GM12878 (cell line): ENCODE data around the gene PRPF6. TPM values are rescaled to one million over a fixed set of nuclear protein-coding genes. Genes with fewer than 3 reads are reported as not detected.
A peak's percentile ranks its signal among the peaks of the same experiment; 100 is the strongest.

ENCODE experiments used
- CUX1 ChIP-seq: IDR thresholded peaks from 2 replicates; pipeline ENCODE4 v1.6.1; 2012; ENCODE audit warnings: improper control_type of control experiment, low read depth, low read length; ENCODE audit not compliant: insufficient replicate concordance
- EP300 ChIP-seq, 2 experiments: fragments of 150-350 bp in 1 of 2; IDR thresholded peaks; 2 replicates each; pipeline ENCODE4 v1.6.1; 2011 to 2012; ENCODE audit warnings: low read depth in 2 of 2, low read length in 2 of 2, borderline replicate concordance in 1 of 2, improper control_type of control experiment in 1 of 2, inconsistent platforms in 1 of 2; ENCODE audit not compliant: control insufficient read depth in 1 of 2
- FOS ChIP-seq: IDR thresholded peaks from 3 replicates; pipeline ENCODE4 v1.6.1; 2011; ENCODE audit warnings: borderline replicate concordance; ENCODE audit not compliant: insufficient read length; ENCODE audit errors: extremely low read depth
- HSF1 ChIP-seq: fragments of 150-350 bp; IDR thresholded peaks from 2 replicates; pipeline ENCODE4 v1.6.1; 2014; ENCODE audit warnings: mild to moderate bottlenecking, low read depth, low read length
- KLF5 ChIP-seq: fragments of 450-650 bp; IDR thresholded peaks from 2 replicates; pipeline ENCODE4 v1.6.1; 2014; ENCODE audit warnings: mild to moderate bottlenecking; ENCODE audit not compliant: partially characterized antibody
- NBN ChIP-seq: fragments of 450-650 bp; IDR thresholded peaks from 2 replicates; pipeline ENCODE4 v1.6.1; 2016
- NFYA ChIP-seq: IDR thresholded peaks from 2 replicates; pipeline ENCODE4 v1.6.1; 2011; ENCODE audit warnings: low read depth, mild to moderate bottlenecking, low read length, improper control_type of control experiment, borderline replicate concordance
- NR2C1 ChIP-seq: fragments of 450-650 bp; IDR thresholded peaks from 2 replicates; pipeline ENCODE4 v1.6.1; 2017; ENCODE audit warnings: antibody characterized with exemption, mild to moderate bottlenecking, moderate library complexity
- NR2C2 ChIP-seq: IDR thresholded peaks from 2 replicates; pipeline ENCODE4 v1.6.1; 2011; ENCODE audit warnings: borderline replicate concordance, low read depth; ENCODE audit not compliant: control insufficient read depth, insufficient read length
- SIN3A ChIP-seq: IDR thresholded peaks from 2 replicates; pipeline ENCODE4 v1.6.1; 2012; ENCODE audit warnings: low read depth, low read length, improper control_type of control experiment
- SP1 ChIP-seq: IDR thresholded peaks from one replicate; pipeline ENCODE4 v1.6.1; 2011; ENCODE audit warnings: low read depth, low read length
- SPI1 ChIP-seq: IDR thresholded peaks from 2 replicates; pipeline ENCODE4 v1.6.1; 2011; ENCODE audit warnings: low read depth, mild to moderate bottlenecking, low read length, moderate library complexity, borderline replicate concordance; ENCODE audit not compliant: insufficient read depth
- TCF3 ChIP-seq: IDR thresholded peaks from 2 replicates; pipeline ENCODE4 v1.6.1; 2012; ENCODE audit warnings: low read depth, mild to moderate bottlenecking, low read length, borderline replicate concordance; ENCODE audit not compliant: insufficient read depth
- ZNF592 ChIP-seq: fragments of 450-650 bp; IDR thresholded peaks from 2 replicates; pipeline ENCODE4 v1.6.1; 2017; ENCODE audit warnings: mild to moderate bottlenecking, moderate library complexity
- polyA plus RNA-seq, 11 experiments: library from polyadenylated mRNA; depleted of rRNA in 4 of 11; unstranded in 6 of 11; stranded (reverse) in 5 of 11; fragments of >200 nt; fragmentation: Nextera tagmentation in 4 of 11; fragmentation: Illumina TruSeq in 1 of 11; extraction: Ambion mirVana in 4 of 11; extraction: Trizol in 1 of 11; gene quantifications; 1 replicate in 1 of 11; 2 replicates in 10 of 11; pipeline versions ENCODE4 v1.2.1 to v1.2.3, GENCODE V29; 2011 to 2016; ENCODE audit warnings: inconsistent platforms in 2 of 11, missing spikeins in 2 of 11, low read depth in 1 of 11
- total RNA-seq, 4 experiments: library from RNA; depleted of rRNA in 3 of 4; stranded (reverse); fragments of >200 nt in 3 of 4; fragmentation: Illumina TruSeq in 1 of 4; extraction: Trizol in 1 of 4; gene quantifications; 2 replicates each; pipeline versions ENCODE4 v1.2.1 to v1.2.3, GENCODE V29; 2013 to 2021

PRPF6 gene
- total and polyA plus RNA-seq, 10 of the 15 experiments (the other 5 are each of a cell fraction or from before 2014, with no cell fraction given): 5.0 to 102 (median 71.3) TPM

- TF ChIP-seq CUX1 (peak; percentile 54), NFYA (no peak), NBN (peak; percentile 76), SP1 (no peak), NR2C1 (no peak), HSF1 (no peak), FOS (no peak), SPI1 (no peak), SIN3A (no peak), NR2C2 (no peak), TCF3 (no peak), EP300 (IDR thresholded peaks at IDR 0.05; ENCODE audit: borderline replicate concordance in 1 of 2, control insufficient read depth in 1 of 2, low read depth in 2 of 2, low read length in 2 of 2) (peak; percentile 56 to 73; a peak in 2 of 4 replicates), KLF5 (no peak), ZNF592 (no peak; the same call in 1 of the 2 replicates)
These were observed 54.4 kb downstream of the PRPF6 start (continued) for GRCh38 chr20:64035066-64035932.
